ENCODE data around the gene LRRC42.

LRRC42 gene

GRCh38 chr1:53995683-53996082, 49.5 kb downstream of the LRRC42 start:
- Histone ChIP-seq H3K23ac (ENCODE audit: low read length) (no peak overlapping the region), H3K4me3 (ENCODE audit: low read depth, low read length) (no peak overlapping the region), H3K9me3 (ENCODE audit: insufficient read depth, low read depth, low read length) (peaks cover 4% of the 10 kb centered on the region), H3K4me1 (ENCODE audit: control insufficient read depth in 1 of 2, insufficient read depth in 2 of 2, low read length in 2 of 2) (no peaks in the 10 kb centered on the region), H3K27me3 (ENCODE audit: insufficient read depth, low read length) (no peaks in the 10 kb centered on the region), H2BK120ac (ENCODE audit: insufficient read depth, low read length, poor library complexity) (no peak overlapping the region), H4K91ac (ENCODE audit: low read depth, low read length) (no peak overlapping the region), H3K14ac (ENCODE audit: low read length) (no peak overlapping the region), H3K36me3 (ENCODE audit: control insufficient read depth in 1 of 2, insufficient read depth in 2 of 2, low read length in 2 of 2) (no peaks in the 10 kb centered on the region), H2AK5ac (ENCODE audit: low read length) (no peak overlapping the region), H3K27ac (ENCODE audit: low read depth, low read length) (no peak overlapping the region), H2BK5ac (ENCODE audit: low read depth, low read length, poor library complexity) (no peak overlapping the region), H3K79me2 (ENCODE audit: control insufficient read depth, insufficient read depth, low read length, poor library complexity) (no peaks in the 10 kb centered on the region), H2AFZ (ENCODE audit: insufficient read depth, low read length, poor library complexity) (no peak overlapping the region), H2BK12ac (ENCODE audit: low read length) (no peak overlapping the region), H3K4ac (ENCODE audit: low read depth, low read length) (no peak overlapping the region), H4K12ac (ENCODE audit: low read depth, low read length) (no peak overlapping the region), H3K79me1 (ENCODE audit: low read length) (no peaks in the 10 kb centered on the region), H4K8ac (ENCODE audit: low read depth, low read length) (no peak overlapping the region), H3K9ac (ENCODE audit: low read length) (no peak overlapping the region), H3K4me2 (ENCODE audit: low read length) (no peak overlapping the region), H3K18ac (ENCODE audit: low read length) (no peak overlapping the region)
- no CpG with 5 or more reads among the region's 1 CpG for WGBS (ENCODE audit: extremely low coverage, insufficient coverage, insufficient read length)
- DNase-seq = no peak

GRCh38 chr1:53998223-53998622, 52.1 kb downstream of the LRRC42 start:
- H3K9me3 ChIP-seq (ENCODE audit: insufficient read depth, low read depth, low read length) = no peaks in the 10 kb centered on the region
- H4K8ac ChIP-seq (ENCODE audit: low read depth, low read length) = no peak overlapping the region
- H3K9ac ChIP-seq (ENCODE audit: low read length) = no peak overlapping the region
- no CpG with 5 or more reads among the region's 1 CpG for WGBS (ENCODE audit: extremely low coverage, insufficient coverage, insufficient read length)
- no peak overlapping the region for H3K4me2 ChIP-seq (ENCODE audit: low read length)
- no peaks in the 10 kb centered on the region for H3K79me1 ChIP-seq (ENCODE audit: low read length)
- H3K4me3 ChIP-seq (ENCODE audit: low read depth, low read length) = no peak overlapping the region
- H4K91ac ChIP-seq (ENCODE audit: low read depth, low read length) = no peak overlapping the region
- H3K36me3 ChIP-seq (ENCODE audit: control insufficient read depth in 1 of 2, insufficient read depth in 2 of 2, low read length in 2 of 2) = no peaks in the 10 kb centered on the region
- H3K18ac ChIP-seq (ENCODE audit: low read length) = no peak overlapping the region
- H4K12ac ChIP-seq (ENCODE audit: low read depth, low read length) = no peak overlapping the region
- no peak overlapping the region for H3K14ac ChIP-seq (ENCODE audit: low read length)
- no peak overlapping the region for H2AK5ac ChIP-seq (ENCODE audit: low read length)
- no peaks in the 10 kb centered on the region for H3K79me2 ChIP-seq (ENCODE audit: control insufficient read depth, insufficient read depth, low read length, poor library complexity)
- no peak overlapping the region for H2BK120ac ChIP-seq (ENCODE audit: insufficient read depth, low read length, poor library complexity)
- H2BK12ac ChIP-seq (ENCODE audit: low read length) = no peak overlapping the region
- H3K4ac ChIP-seq (ENCODE audit: low read depth, low read length) = no peak overlapping the region
- H3K27ac ChIP-seq (ENCODE audit: low read depth, low read length) = no peak overlapping the region
- H3K27me3 ChIP-seq (ENCODE audit: insufficient read depth, low read length) = no peaks in the 10 kb centered on the region
- no peaks in the 10 kb centered on the region for H3K4me1 ChIP-seq (ENCODE audit: control insufficient read depth in 1 of 2, insufficient read depth in 2 of 2, low read length in 2 of 2)
- H2AFZ ChIP-seq (ENCODE audit: insufficient read depth, low read length, poor library complexity) = no peak overlapping the region
- H2BK5ac ChIP-seq (ENCODE audit: low read depth, low read length, poor library complexity) = no peak overlapping the region
- DNase-seq = no peak
- no peak overlapping the region for H3K23ac ChIP-seq (ENCODE audit: low read length)

DNA sequence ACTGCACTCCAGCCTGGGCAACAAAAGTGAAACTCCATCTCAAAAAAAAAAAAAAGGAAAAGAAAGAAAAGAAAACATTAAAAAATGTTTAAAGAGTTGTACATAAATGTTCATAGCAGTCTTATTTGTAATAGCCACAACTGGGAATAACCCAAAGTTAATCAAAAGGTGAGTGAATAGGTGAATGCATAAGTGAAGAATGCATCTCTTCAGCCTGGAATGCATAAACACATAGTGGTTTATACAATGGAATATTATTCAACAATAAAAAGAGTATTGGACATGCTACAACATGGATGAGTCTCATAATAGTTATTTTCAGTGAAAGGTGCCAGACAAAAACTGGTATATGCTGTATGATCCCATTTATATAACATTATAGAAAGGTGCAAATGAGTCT, 53.8 kb downstream of the LRRC42 start:
- H3K27ac ChIP-seq (ENCODE audit: low read depth, low read length) = no peak overlapping the region
- no peak overlapping the region for H3K9ac ChIP-seq (ENCODE audit: low read length)
- H3K4me1 ChIP-seq (ENCODE audit: control insufficient read depth in 1 of 2, insufficient read depth in 2 of 2, low read length in 2 of 2) = no peaks in the 10 kb centered on the region
- H3K4me3 ChIP-seq (ENCODE audit: low read depth, low read length) = no peak overlapping the region
- H3K27me3 ChIP-seq (ENCODE audit: insufficient read depth, low read length) = no peaks in the 10 kb centered on the region
- peaks cover 2% of the 10 kb centered on the region for H3K9me3 ChIP-seq (ENCODE audit: insufficient read depth, low read depth, low read length)
- H3K23ac ChIP-seq (ENCODE audit: low read length) = no peak overlapping the region
- H3K79me1 ChIP-seq (ENCODE audit: low read length) = no peaks in the 10 kb centered on the region
- no peak overlapping the region for H2AK5ac ChIP-seq (ENCODE audit: low read length)
- no peak overlapping the region for H4K8ac ChIP-seq (ENCODE audit: low read depth, low read length)
- no peaks in the 10 kb centered on the region for H3K36me3 ChIP-seq (ENCODE audit: control insufficient read depth in 1 of 2, insufficient read depth in 2 of 2, low read length in 2 of 2)
- no peaks in the 10 kb centered on the region for H3K79me2 ChIP-seq (ENCODE audit: control insufficient read depth, insufficient read depth, low read length, poor library complexity)
- H3K4me2 ChIP-seq (ENCODE audit: low read length) = no peak overlapping the region
- H2BK5ac ChIP-seq (ENCODE audit: low read depth, low read length, poor library complexity) = no peak overlapping the region
- no peak overlapping the region for H4K12ac ChIP-seq (ENCODE audit: low read depth, low read length)
- H2BK12ac ChIP-seq (ENCODE audit: low read length) = no peak overlapping the region
- no peak overlapping the region for H2BK120ac ChIP-seq (ENCODE audit: insufficient read depth, low read length, poor library complexity)
- no peak overlapping the region for H3K4ac ChIP-seq (ENCODE audit: low read depth, low read length)
- no peak overlapping the region for H3K14ac ChIP-seq (ENCODE audit: low read length)
- no peak overlapping the region for H4K91ac ChIP-seq (ENCODE audit: low read depth, low read length)
- H2AFZ ChIP-seq (ENCODE audit: insufficient read depth, low read length, poor library complexity) = no peak overlapping the region
- DNase-seq = no peak
- no peak overlapping the region for H3K18ac ChIP-seq (ENCODE audit: low read length)

- DNase-seq = no peak
- H2BK120ac ChIP-seq (ENCODE audit: insufficient read depth, low read length, poor library complexity) = no peak overlapping the region
- H3K14ac ChIP-seq (ENCODE audit: low read length) = no peak overlapping the region
- H2BK12ac ChIP-seq (ENCODE audit: low read length) = no peak overlapping the region
- no CpG with 5 or more reads among the region's 3 CpGs for WGBS (ENCODE audit: extremely low coverage, insufficient coverage, insufficient read length)
- no peak overlapping the region for H2AK5ac ChIP-seq (ENCODE audit: low read length)
- no peaks in the 10 kb centered on the region for H3K79me1 ChIP-seq (ENCODE audit: low read length)
- no peak overlapping the region for H4K8ac ChIP-seq (ENCODE audit: low read depth, low read length)
- peaks cover 0 to 2% of the 10 kb centered on the region in 2 experiments for H3K4me1 ChIP-seq (ENCODE audit: control insufficient read depth in 1 of 2, insufficient read depth in 2 of 2, low read length in 2 of 2)
- no peaks in the 10 kb centered on the region for H3K79me2 ChIP-seq (ENCODE audit: control insufficient read depth, insufficient read depth, low read length, poor library complexity)
- no peak overlapping the region for H3K9ac ChIP-seq (ENCODE audit: low read length)
- no peak overlapping the region for H4K12ac ChIP-seq (ENCODE audit: low read depth, low read length)
- no peak overlapping the region for H3K27ac ChIP-seq (ENCODE audit: low read depth, low read length)
- no peak overlapping the region for H3K23ac ChIP-seq (ENCODE audit: low read length)
- H4K91ac ChIP-seq (ENCODE audit: low read depth, low read length) = no peak overlapping the region
- H3K9me3 ChIP-seq (ENCODE audit: insufficient read depth, low read depth, low read length) = peaks cover 4% of the 10 kb centered on the region
- H3K18ac ChIP-seq (ENCODE audit: low read length) = no peak overlapping the region
- no peak overlapping the region for H3K4ac ChIP-seq (ENCODE audit: low read depth, low read length)
- no peaks in the 10 kb centered on the region for H3K27me3 ChIP-seq (ENCODE audit: insufficient read depth, low read length)
- H3K4me3 ChIP-seq (ENCODE audit: low read depth, low read length) = no peak overlapping the region
- no peaks in the 10 kb centered on the region for H3K36me3 ChIP-seq (ENCODE audit: control insufficient read depth in 1 of 2, insufficient read depth in 2 of 2, low read length in 2 of 2)
- no peak overlapping the region for H2BK5ac ChIP-seq (ENCODE audit: low read depth, low read length, poor library complexity)
- H3K4me2 ChIP-seq (ENCODE audit: low read length) = no peak overlapping the region
- no peak overlapping the region for H2AFZ ChIP-seq (ENCODE audit: insufficient read depth, low read length, poor library complexity)
Observed at GRCh38 chr1:54001591-54001990, 55.4 kb downstream of the LRRC42 start.

Data from trophoblast cell (in vitro differentiated cells and primary cell).